GM12878 (cell line): Measurements from ENCODE around the gene TMTC1. TPM values are rescaled to one million over a fixed set of nuclear protein-coding genes. Genes with fewer than 3 reads are reported as not detected.

ENCODE experiments used
- ATAC-seq: fragments of 200-7000 bp; cut with Tn5 transposase; 3 replicates; pipeline ENCODE4 v1.9.1; 2020; ENCODE audit warnings: mild to moderate bottlenecking, moderate library complexity
- BruUV-seq: library from RNA; stranded (reverse); fragments of 400-500 nt; replicated peaks from 2 replicates; lab custom pipeline; 2021; lab: Mats Ljungman, UMichigan
- CTCF ChIA-PET: fragments of 300-600 bp; sonication (Branson Sonifier 250); formaldehyde crosslinking; extraction: SDS; loops from one replicate; lab custom pipeline; 2021; ENCODE audit warnings: inconsistent platforms; lab: Yijun Ruan, JAX
- POLR2A ChIA-PET: fragments of 350-600 bp; formaldehyde crosslinking; extraction: SDS; loops from one replicate; lab custom pipeline; 2021; ENCODE audit warnings: inconsistent platforms; lab: Charles Lee
- RAD21 ChIA-PET: fragments of 300-600 bp; sonication (Branson Sonifier 250); formaldehyde crosslinking; loops from one replicate; lab custom pipeline; 2023; ENCODE audit warnings: antibody characterized with exemption; ENCODE audit not compliant: unreplicated experiment; lab: Charles Lee
- SMC1A ChIA-PET: fragments of 300-600 bp; sonication (Branson Sonifier 250); formaldehyde crosslinking; loops from one replicate; lab custom pipeline; 2023; ENCODE audit not compliant: unreplicated experiment, uncharacterized antibody; lab: Charles Lee
- DNase-seq: peaks from one replicate; pipeline ENCODE4 v3.0.0-alpha.2; 2011; ENCODE audit warnings: low read depth, low spot score
- FAIRE-seq: peaks from 3 replicates; lab custom pipeline; 2011; peaks lifted over from hg19 to GRCh38; lab: Jason Lieb, UNC
- H2AFZ ChIP-seq: 2 replicates; pipeline ENCODE4 v1.6.0; 2011; ENCODE audit warnings: low read depth, low read length, control low read depth; ENCODE audit not compliant: control insufficient read depth
- H3K27ac ChIP-seq: 2 replicates; pipeline ENCODE4 v1.5.1; 2011; ENCODE audit warnings: control low read depth; ENCODE audit not compliant: control insufficient read depth, insufficient read depth
- H3K27me3 ChIP-seq, 2 experiments: replicated peaks in 1 of 2; 2 replicates each; pipeline versions ENCODE4 v1.6.0 to v1.6.1; 2011; ENCODE audit warnings: low read length in 1 of 2; ENCODE audit not compliant: control insufficient read depth in 2 of 2, insufficient read depth in 2 of 2
- H3K36me3 ChIP-seq, 2 experiments: 2 replicates each; pipeline ENCODE4 v1.5.1; 2011; ENCODE audit warnings: low read length in 1 of 2; ENCODE audit not compliant: control insufficient read depth in 2 of 2, insufficient read depth in 2 of 2
- H3K4me1 ChIP-seq: 2 replicates; pipeline ENCODE4 v1.6.1; 2011; ENCODE audit warnings: mild to moderate bottlenecking, low read length, moderate library complexity, mixed read lengths; ENCODE audit not compliant: control insufficient read depth, insufficient read depth
- H3K4me2 ChIP-seq: 2 replicates; pipeline ENCODE4 v1.6.0; 2011; ENCODE audit warnings: control low read depth; ENCODE audit not compliant: control insufficient read depth, insufficient read depth
- H3K4me3 ChIP-seq: fragments of 200-600 bp; sonication (generic); 2 replicates; pipeline ENCODE4 v1.5.1; 2016
- H3K79me2 ChIP-seq: 2 replicates; pipeline ENCODE4 v1.6.0; 2011; ENCODE audit warnings: low read length; ENCODE audit not compliant: control insufficient read depth, insufficient read depth
- H3K9ac ChIP-seq: 2 replicates; pipeline ENCODE4 v1.8.0; 2011; ENCODE audit warnings: low read length, control low read depth, mixed read lengths; ENCODE audit not compliant: control insufficient read depth, insufficient read depth
- H3K9me3 ChIP-seq: replicated peaks from 3 replicates; pipeline ENCODE4 v1.5.1; 2011; ENCODE audit warnings: mild to moderate bottlenecking, low read length; ENCODE audit not compliant: control insufficient read depth, insufficient read depth
- H4K20me1 ChIP-seq: 2 replicates; pipeline ENCODE4 v1.6.0; 2011; ENCODE audit not compliant: control insufficient read depth, insufficient read depth
- CBX3 ChIP-seq: fragments of 200-600 bp; sonication (generic); IDR thresholded peaks from 2 replicates; pipeline ENCODE4 v1.6.1; 2016; ENCODE audit warnings: low read depth, borderline replicate concordance
- ELK1 ChIP-seq: IDR thresholded peaks from 2 replicates; pipeline ENCODE4 v1.6.1; 2012; ENCODE audit warnings: low read depth, low read length, improper control_type of control experiment
- MEF2A ChIP-seq: IDR thresholded peaks from 2 replicates; pipeline ENCODE4 v1.6.1; 2011; ENCODE audit warnings: low read depth, mild to moderate bottlenecking, low read length, moderate library complexity; ENCODE audit not compliant: insufficient read depth
- MTA3 ChIP-seq: IDR thresholded peaks from 2 replicates; pipeline ENCODE4 v1.6.1; 2012; ENCODE audit warnings: low read length, inconsistent platforms, borderline replicate concordance
- MXI1 ChIP-seq: fragments of 150-350 bp; IDR thresholded peaks from 2 replicates; pipeline ENCODE4 v1.6.1; 2011; ENCODE audit warnings: low read depth, mild to moderate bottlenecking, inconsistent platforms, low read length, improper control_type of control experiment
- NFIC ChIP-seq: IDR thresholded peaks from 2 replicates; pipeline ENCODE4 v1.6.1; 2012; ENCODE audit warnings: low read depth, mild to moderate bottlenecking, inconsistent platforms, low read length, moderate library complexity
- NFYA ChIP-seq: IDR thresholded peaks from 2 replicates; pipeline ENCODE4 v1.6.1; 2011; ENCODE audit warnings: low read depth, mild to moderate bottlenecking, low read length, improper control_type of control experiment, borderline replicate concordance
- NR2C1 ChIP-seq: fragments of 450-650 bp; IDR thresholded peaks from 2 replicates; pipeline ENCODE4 v1.6.1; 2017; ENCODE audit warnings: antibody characterized with exemption, mild to moderate bottlenecking, moderate library complexity
- PAX8 ChIP-seq: fragments of 450-650 bp; IDR thresholded peaks from 2 replicates; pipeline ENCODE4 v1.6.1; 2017; ENCODE audit warnings: mild to moderate bottlenecking, moderate library complexity
- SMARCA5 ChIP-seq: fragments of 450-650 bp; IDR thresholded peaks from 2 replicates; pipeline ENCODE4 v1.6.1; 2017; ENCODE audit warnings: mild to moderate bottlenecking
- SPI1 ChIP-seq: IDR thresholded peaks from 2 replicates; pipeline ENCODE4 v1.6.1; 2011; ENCODE audit warnings: low read depth, mild to moderate bottlenecking, low read length, moderate library complexity, borderline replicate concordance; ENCODE audit not compliant: insufficient read depth
- SREBF1 ChIP-seq: IDR thresholded peaks from 2 replicates; pipeline ENCODE4 v1.6.1; 2012; ENCODE audit warnings: mild to moderate bottlenecking, low read length
- SREBF2 ChIP-seq: IDR thresholded peaks from 2 replicates; pipeline ENCODE4 v1.6.1; 2012; ENCODE audit warnings: mild to moderate bottlenecking, low read length
- STAT1 ChIP-seq: fragments of 450-650 bp; conservative IDR thresholded peaks from 2 replicates; pipeline ENCODE4 v1.6.1; 2014; ENCODE audit warnings: antibody characterized with exemption, mild to moderate bottlenecking
- TCF3 ChIP-seq: IDR thresholded peaks from 2 replicates; pipeline ENCODE4 v1.6.1; 2012; ENCODE audit warnings: low read depth, mild to moderate bottlenecking, low read length, borderline replicate concordance; ENCODE audit not compliant: insufficient read depth
- YBX1 ChIP-seq: fragments of 450-650 bp; IDR thresholded peaks from 2 replicates; pipeline ENCODE4 v1.6.1; 2016; ENCODE audit warnings: antibody characterized with exemption
- ZNF384 ChIP-seq: IDR thresholded peaks from 2 replicates; pipeline ENCODE4 v1.6.1; 2012; ENCODE audit warnings: low read depth, mild to moderate bottlenecking, low read length, improper control_type of control experiment, borderline replicate concordance
- WGBS: methylation state at CpG from one replicate; pipeline ENCODE4 v1.1.6; 2016; ENCODE audit warnings: low lambda C conversion rate; ENCODE audit not compliant: insufficient replicate concordance, insufficient coverage; ENCODE audit errors: missing lambda C conversion rate; 5-methylcytosine and 5-hydroxymethylcytosine counted together
- in situ Hi-C: fragments of 300-500 bp; cut with MboI; formaldehyde crosslinking; loops from 9 replicates; pipeline ENCODE4 v1.14.3; 2018; ENCODE audit warnings: mixed read lengths
- intact Hi-C: fragments of 100-400 bp; cut with micrococcal nuclease; formaldehyde crosslinking; loops from one replicate; pipeline ENCODE4 v1.14.2; 2022; ENCODE audit not compliant: unreplicated experiment
- polyA plus RNA-seq, 11 experiments: library from polyadenylated mRNA; depleted of rRNA in 4 of 11; unstranded in 6 of 11; stranded (reverse) in 5 of 11; fragments of >200 nt; fragmentation: Nextera tagmentation in 4 of 11; fragmentation: Illumina TruSeq in 1 of 11; extraction: Ambion mirVana in 4 of 11; extraction: Trizol in 1 of 11; gene quantifications; 1 replicate in 1 of 11; 2 replicates in 10 of 11; pipeline versions ENCODE4 v1.2.1 to v1.2.3, GENCODE V29; 2011 to 2016; ENCODE audit warnings: inconsistent platforms in 2 of 11, missing spikeins in 2 of 11, low read depth in 1 of 11
- total RNA-seq, 4 experiments: library from RNA; depleted of rRNA in 3 of 4; stranded (reverse); fragments of >200 nt in 3 of 4; fragmentation: Illumina TruSeq in 1 of 4; extraction: Trizol in 1 of 4; gene quantifications; 2 replicates each; pipeline versions ENCODE4 v1.2.1 to v1.2.3, GENCODE V29; 2013 to 2021
- TF ChIP-seq, protein P1 (sequence below): fragments of 450-650 bp; formaldehyde crosslinking; IDR thresholded peaks from 2 replicates; pipeline ENCODE4 v1.4.0; 2022; ENCODE audit warnings: mild to moderate bottlenecking, moderate library complexity

The TMTC1 gene
- total and polyA plus RNA-seq, 10 of the 15 experiments (the other 5 are each of a cell fraction or from before 2014, with no cell fraction given): 0.10 to 20.9 (median 0.57) TPM

DNA sequence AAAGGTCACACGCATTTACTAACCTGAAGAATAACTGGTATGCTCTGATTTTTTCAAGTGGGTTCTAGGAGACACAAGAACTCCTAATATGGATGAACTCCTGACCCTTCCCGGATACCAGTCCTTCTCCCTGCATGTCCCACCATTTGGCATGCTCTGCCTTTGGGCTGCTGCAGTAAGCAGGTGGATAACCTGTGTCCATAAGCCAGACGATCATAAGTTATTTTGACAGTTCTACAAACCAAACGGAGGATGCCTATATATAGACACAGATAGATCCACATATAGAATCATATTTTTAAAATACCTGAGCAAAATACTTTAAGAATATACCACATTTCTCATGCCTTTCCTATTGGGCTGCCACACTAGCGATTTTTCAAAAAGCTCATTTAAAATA lies 49.4 kb downstream of the TMTC1 start:
- Histone ChIP-seq H3K79me2 (no peaks in the 10 kb centered on the region), H3K4me3 (no peak overlapping the region), H3K4me1 (no peaks in the 10 kb centered on the region), H3K9ac (no peak overlapping the region), H3K4me2 (no peak overlapping the region), H3K27ac (no peak overlapping the region), H3K27me3 (no peaks in the 10 kb centered on the region), H3K9me3 (no peaks in the 10 kb centered on the region; the same call in 2 of the 3 replicates), H4K20me1 (no peaks in the 10 kb centered on the region), H2AFZ (no peak overlapping the region), H3K36me3 (no peaks in the 10 kb centered on the region)
- CTCF ChIA-PET: interaction anchor here (0.9 to 1.4 kb wide), 5 partner anchors 8 to 49 kb away, joined by 3 to 4 read pairs (median 3); no protein-coding TSS in a partner anchor
- TF ChIP-seq ZNF384 (no peak), NR2C1 (no peak), MEF2A (no peak), STAT1 (no peak), CBX3 (no peak), SREBF1 (no peak), PAX8 (no peak), MXI1 (no peak), TCF3 (no peak), NFYA (no peak), ELK1 (no peak), MTA3 (no peak), SMARCA5 (no peak), NFIC (no peak), SREBF2 (no peak), SPI1 (no peak), YBX1 (no peak)
- TF ChIP-seq, protein P1, sequence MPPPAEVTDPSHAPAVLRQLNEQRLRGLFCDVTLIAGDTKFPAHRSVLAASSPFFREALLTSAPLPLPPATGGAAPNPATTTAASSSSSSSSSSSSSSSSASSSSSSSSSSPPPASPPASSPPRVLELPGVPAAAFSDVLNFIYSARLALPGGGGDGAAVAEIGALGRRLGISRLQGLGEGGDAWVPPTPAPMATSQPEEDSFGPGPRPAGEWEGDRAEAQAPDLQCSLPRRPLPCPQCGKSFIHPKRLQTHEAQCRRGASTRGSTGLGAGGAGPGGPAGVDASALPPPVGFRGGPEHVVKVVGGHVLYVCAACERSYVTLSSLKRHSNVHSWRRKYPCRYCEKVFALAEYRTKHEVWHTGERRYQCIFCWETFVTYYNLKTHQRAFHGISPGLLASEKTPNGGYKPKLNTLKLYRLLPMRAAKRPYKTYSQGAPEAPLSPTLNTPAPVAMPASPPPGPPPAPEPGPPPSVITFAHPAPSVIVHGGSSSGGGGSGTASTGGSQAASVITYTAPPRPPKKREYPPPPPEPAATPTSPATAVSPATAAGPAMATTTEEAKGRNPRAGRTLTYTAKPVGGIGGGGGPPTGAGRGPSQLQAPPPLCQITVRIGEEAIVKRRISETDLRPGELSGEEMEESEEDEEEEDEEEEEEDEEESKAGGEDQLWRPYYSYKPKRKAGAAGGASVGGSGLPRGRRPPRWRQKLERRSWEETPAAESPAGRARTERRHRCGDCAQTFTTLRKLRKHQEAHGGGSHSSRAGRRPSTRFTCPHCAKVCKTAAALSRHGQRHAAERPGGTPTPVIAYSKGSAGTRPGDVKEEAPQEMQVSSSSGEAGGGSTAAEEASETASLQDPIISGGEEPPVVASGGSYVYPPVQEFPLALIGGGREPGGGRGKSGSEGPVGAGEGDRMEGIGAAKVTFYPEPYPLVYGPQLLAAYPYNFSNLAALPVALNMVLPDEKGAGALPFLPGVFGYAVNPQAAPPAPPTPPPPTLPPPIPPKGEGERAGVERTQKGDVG (CRISPR knock-in tag): no peak
- SMC1A ChIA-PET: interaction anchor here (0.6 to 4.4 kb wide), 13 partner anchors 9 to 182 kb away, joined by 3 to 26 read pairs (median 4); no protein-coding TSS in a partner anchor
- BruUV-seq: no TSS peak
- POLR2A ChIA-PET: interaction anchor here (0.6 to 1.5 kb wide), 5 partner anchors 9 to 20 kb away, joined by 3 to 5 read pairs (median 4); no protein-coding TSS in a partner anchor
- in situ Hi-C loops: no loop called here
- intact Hi-C loops: no loop called here
- WGBS: 21% methylated on average over 5 of the region's 5 CpGs
- DNase-seq (no peak), FAIRE-seq (no peak), ATAC-seq (no peak)
- RAD21 ChIA-PET: interaction anchor here (1.0 to 1.6 kb wide), 7 partner anchors 10 to 48 kb away, joined by 3 to 6 read pairs (median 4); no protein-coding TSS in a partner anchor
